Colonic mucosa (tissue), 4 donors: Measurements from ENCODE around the gene PLXDC2. TPM values are rescaled to one million over a fixed set of nuclear protein-coding genes. Genes with fewer than 3 reads are reported as not detected.

Experiments
- DNase-seq: peaks from one replicate; pipeline ENCODE4 v3.0.0-alpha.2; 2020
- H3K27ac ChIP-seq: fragments of 200-600 bp; one replicate; pipeline ENCODE4 v1.8.0; 2021
- H3K27me3 ChIP-seq: fragments of 200-600 bp; one replicate; pipeline ENCODE4 v1.8.0; 2021
- H3K36me3 ChIP-seq: fragments of 200-600 bp; one replicate; pipeline ENCODE4 v1.8.0; 2021
- H3K4me1 ChIP-seq: fragments of 200-600 bp; one replicate; pipeline ENCODE4 v1.8.0; 2021; ENCODE audit warnings: mild to moderate bottlenecking
- H3K4me3 ChIP-seq: fragments of 200-600 bp; one replicate; pipeline ENCODE4 v1.8.0; 2021
- H3K9ac ChIP-seq, 2 donors: one replicate each; pipeline ENCODE4 v1.7.0; 2013; ENCODE audit warnings: control low read depth in 2 of 2, low read depth in 2 of 2, low read length in 2 of 2
- H3K9me3 ChIP-seq: fragments of 200-600 bp; one replicate; pipeline ENCODE4 v1.8.0; 2021
- intact Hi-C: fragments of 100-400 bp; cut with DNase I; formaldehyde crosslinking; loops from one replicate; pipeline ENCODE4 v1.14.1; 2022
- total RNA-seq, 2 donors: library from RNA; stranded (reverse); fragmentation: NEBNext Ultra II Directional in 1 of 2; extraction: Animal tissue kit (Norgen Biotek cat#: 25700) in 1 of 2; gene quantifications; one replicate each; pipeline ENCODE4 v1.2.1, GENCODE V29; 2021
- TF ChIP-seq, protein P1 (sequence below): fragments of 200-600 bp; IDR thresholded peaks from one replicate; pipeline ENCODE4 v1.8.0; 2022; ENCODE audit warnings: antibody characterized with exemption, mild to moderate bottlenecking
- donor health status: healthy.
- donor health status: DM: no; HTN: no; CAD: no.
- donor health status: DM: no; HTN: no; CAD: no.

Gene PLXDC2
- total RNA-seq, 2 donors from 2014 or later: 12.5 to 22.4 TPM

DNA sequence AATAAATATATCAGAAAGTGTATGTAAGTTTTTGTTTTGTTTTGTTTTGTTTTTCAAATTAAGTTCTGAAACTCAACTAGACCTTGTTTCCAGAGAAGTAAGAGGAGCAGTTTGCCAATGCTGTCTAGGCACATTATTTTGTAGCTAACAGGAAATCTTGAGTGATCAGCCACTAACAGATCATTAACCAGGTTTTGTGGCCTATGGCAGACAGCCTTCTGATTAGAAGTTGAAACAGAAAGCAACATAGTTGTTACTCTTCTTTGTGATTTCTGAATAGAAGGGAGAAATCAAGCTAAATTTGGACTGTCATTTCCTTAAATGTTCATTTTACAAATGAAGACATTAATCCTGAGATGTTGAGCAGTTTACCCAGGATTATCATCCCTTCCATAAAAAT, 142.6 kb downstream of the PLXDC2 start:
- DNase-seq: no peak
- H3K4me3 ChIP-seq: no peak overlapping the region
- H3K4me1 ChIP-seq: no peaks in the 10 kb centered on the region
- no peak overlapping the region for H3K9ac ChIP-seq
- H3K27me3 ChIP-seq: no peaks in the 10 kb centered on the region
- TF ChIP-seq, protein P1, sequence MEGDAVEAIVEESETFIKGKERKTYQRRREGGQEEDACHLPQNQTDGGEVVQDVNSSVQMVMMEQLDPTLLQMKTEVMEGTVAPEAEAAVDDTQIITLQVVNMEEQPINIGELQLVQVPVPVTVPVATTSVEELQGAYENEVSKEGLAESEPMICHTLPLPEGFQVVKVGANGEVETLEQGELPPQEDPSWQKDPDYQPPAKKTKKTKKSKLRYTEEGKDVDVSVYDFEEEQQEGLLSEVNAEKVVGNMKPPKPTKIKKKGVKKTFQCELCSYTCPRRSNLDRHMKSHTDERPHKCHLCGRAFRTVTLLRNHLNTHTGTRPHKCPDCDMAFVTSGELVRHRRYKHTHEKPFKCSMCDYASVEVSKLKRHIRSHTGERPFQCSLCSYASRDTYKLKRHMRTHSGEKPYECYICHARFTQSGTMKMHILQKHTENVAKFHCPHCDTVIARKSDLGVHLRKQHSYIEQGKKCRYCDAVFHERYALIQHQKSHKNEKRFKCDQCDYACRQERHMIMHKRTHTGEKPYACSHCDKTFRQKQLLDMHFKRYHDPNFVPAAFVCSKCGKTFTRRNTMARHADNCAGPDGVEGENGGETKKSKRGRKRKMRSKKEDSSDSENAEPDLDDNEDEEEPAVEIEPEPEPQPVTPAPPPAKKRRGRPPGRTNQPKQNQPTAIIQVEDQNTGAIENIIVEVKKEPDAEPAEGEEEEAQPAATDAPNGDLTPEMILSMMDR: no peak
- no peaks in the 10 kb centered on the region for H3K9me3 ChIP-seq
- intact Hi-C loops: no loop called here
- no peaks in the 10 kb centered on the region for H3K36me3 ChIP-seq
- no peak overlapping the region for H3K27ac ChIP-seq

DNA sequence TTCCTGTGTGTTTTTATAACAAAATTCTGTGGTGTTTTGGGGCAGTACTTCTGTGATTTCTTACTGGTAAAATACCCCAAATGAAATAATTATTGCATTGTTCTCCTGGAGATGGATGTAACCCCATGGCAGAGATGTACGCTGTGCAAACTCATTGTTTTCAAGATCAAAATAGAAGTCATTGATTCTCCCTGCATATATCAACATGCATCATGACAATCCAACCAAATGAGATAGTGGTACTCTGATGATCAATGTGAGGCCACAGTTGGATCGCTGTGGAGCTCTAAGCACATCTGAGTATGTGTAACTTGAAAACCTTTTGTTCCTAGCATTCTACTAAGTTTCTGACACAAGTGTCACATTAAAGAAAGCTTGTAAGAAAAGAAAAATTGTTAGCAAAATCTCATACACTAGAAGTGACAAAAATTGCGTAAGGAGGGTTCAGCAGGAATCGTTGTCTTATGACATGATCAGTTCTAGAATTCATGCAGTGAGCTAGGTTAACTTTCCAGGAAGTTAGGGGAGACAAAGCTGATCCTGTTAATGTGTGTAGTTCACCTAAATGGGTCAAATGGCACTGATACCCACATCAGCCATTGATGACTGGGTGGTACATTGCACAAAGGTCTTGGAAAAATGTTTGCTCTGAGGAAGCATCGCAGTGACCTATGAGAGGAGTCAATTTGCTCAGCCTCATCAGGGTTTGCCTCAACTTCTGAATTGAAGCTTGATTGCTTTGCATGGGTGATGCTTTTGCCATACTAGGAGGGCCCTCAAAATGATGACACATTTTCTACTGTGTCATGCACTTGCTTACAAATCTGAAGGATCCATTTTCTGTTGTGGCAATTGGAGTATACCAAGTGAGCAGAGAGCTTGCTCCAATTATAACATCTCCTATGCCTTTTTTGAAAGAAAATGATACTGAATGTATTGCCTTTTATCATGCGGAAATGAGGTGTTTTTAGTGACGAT, 145.1 kb downstream of the PLXDC2 start:
- DNase-seq: no peak
- H3K9me3 ChIP-seq: no peaks in the 10 kb centered on the region
- H3K27ac ChIP-seq: no peak overlapping the region
- no peak overlapping the region for H3K9ac ChIP-seq
- TF ChIP-seq, protein P1: no peak
- H3K4me3 ChIP-seq: no peak overlapping the region
- no peaks in the 10 kb centered on the region for H3K4me1 ChIP-seq
- intact Hi-C loops: no loop called here
- no peaks in the 10 kb centered on the region for H3K27me3 ChIP-seq
- H3K36me3 ChIP-seq: no peaks in the 10 kb centered on the region

DNA sequence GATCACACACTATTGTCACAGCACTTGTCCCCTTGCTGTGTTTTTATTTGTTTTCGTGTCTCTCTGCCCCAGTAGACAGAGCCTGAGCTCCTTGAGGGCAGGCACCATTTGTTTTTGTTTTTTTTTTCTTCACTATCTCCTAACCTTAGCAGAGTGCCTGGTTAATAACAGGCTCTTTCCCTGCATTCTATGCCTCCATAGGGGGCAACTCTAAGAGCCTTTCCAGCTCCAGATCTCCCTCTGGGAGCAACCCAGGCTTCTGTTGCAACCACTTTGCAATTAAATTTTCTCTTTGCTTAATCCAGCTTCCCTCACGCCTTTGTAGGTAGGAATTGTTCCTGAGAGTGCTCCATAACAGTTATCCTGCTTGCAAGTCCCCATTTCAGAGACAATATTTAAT, 148.4 kb downstream of the PLXDC2 start:
- TF ChIP-seq, protein P1: no peak
- no peak for DNase-seq
- Histone ChIP-seq H3K36me3 (no peaks in the 10 kb centered on the region), H3K9me3 (no peaks in the 10 kb centered on the region), H3K27ac (no peak overlapping the region), H3K4me3 (no peak overlapping the region), H3K4me1 (no peaks in the 10 kb centered on the region), H3K27me3 (no peaks in the 10 kb centered on the region), H3K9ac (no peak overlapping the region)
- intact Hi-C loops: no loop called here

DNA sequence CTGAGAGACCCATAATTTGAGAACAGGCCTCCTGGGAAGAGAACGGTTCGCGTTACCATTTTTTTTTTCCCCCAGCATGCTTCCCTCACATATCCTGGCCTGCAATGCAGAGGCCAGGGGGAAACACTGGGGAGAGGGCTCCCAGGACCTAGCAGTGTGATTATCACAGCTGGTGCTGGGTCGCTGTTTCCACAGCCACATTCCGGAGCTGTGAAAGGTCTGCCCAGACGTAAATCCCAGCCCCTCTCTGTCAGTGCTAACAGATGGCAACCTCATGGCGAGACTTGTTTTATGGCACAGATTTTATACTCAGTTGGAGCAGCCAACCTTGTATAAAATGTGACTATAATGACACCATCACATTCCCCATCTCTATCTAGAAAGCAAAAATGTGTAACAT, 150.5 kb downstream of the PLXDC2 start:
- Histone ChIP-seq H3K4me3 (no peak overlapping the region), H3K4me1 (no peaks in the 10 kb centered on the region), H3K27ac (no peak overlapping the region), H3K9ac (no peak overlapping the region), H3K9me3 (no peaks in the 10 kb centered on the region), H3K27me3 (no peaks in the 10 kb centered on the region), H3K36me3 (no peaks in the 10 kb centered on the region)
- TF ChIP-seq, protein P1: no peak
- no peak for DNase-seq
- intact Hi-C loops: no loop called here

DNA sequence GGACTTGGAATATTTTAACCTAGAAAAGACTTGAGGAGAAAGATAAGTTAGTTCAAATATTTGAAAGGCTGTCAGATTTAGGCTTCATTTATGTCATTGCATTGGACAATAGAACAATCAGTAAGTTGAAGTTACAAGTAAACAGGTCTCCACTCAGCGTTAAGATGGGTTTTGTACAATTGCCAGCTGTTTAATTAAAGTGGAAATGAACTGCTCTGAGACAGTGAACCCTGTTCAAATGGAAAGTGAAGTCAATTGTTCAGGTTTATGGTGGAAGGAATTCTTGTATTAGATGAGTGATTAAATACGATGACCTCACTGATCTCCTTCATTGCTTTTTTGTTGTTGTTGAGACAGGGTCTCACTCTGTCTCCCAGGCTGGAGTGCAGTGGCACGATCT, 151.7 kb downstream of the PLXDC2 start:
- Histone ChIP-seq H3K27ac (no peak overlapping the region), H3K36me3 (no peaks in the 10 kb centered on the region), H3K4me3 (no peak overlapping the region), H3K4me1 (no peaks in the 10 kb centered on the region), H3K27me3 (no peaks in the 10 kb centered on the region), H3K9ac (no peak overlapping the region), H3K9me3 (no peaks in the 10 kb centered on the region)
- TF ChIP-seq, protein P1: no peak
- no peak for DNase-seq
- intact Hi-C loops: no loop called here
